Astrocyte of the hippocampus (primary cell): ENCODE data around the gene RPL36.
"Not testable (repeated sequence)": the region's sequence is repeated elsewhere in the genome, so short reads cannot be mapped to it uniquely, and the experiment has no call there.

ENCODE experiments used
- DNase-seq: peaks from one replicate; pipeline ENCODE4 v3.0.0; 2011; ENCODE audit warnings: low read depth, low spot score

The RPL36 gene

GRCh38 chr19:5690955-5691821, 1.1 kb downstream of the RPL36 start:
- DNase-seq: peak; percentile 68

- DNase-seq: no peak
Observed at GRCh38 chr19:5691822-5692722, 2.0 kb downstream of the RPL36 start.

GRCh38 chr19:5692723-5693194, 2.7 kb downstream of the RPL36 start:
- no peak for DNase-seq

GRCh38 chr19:5693195-5694166, 3.4 kb downstream of the RPL36 start:
- no peak for DNase-seq

GRCh38 chr19:5694167-5694955, 4.3 kb downstream of the RPL36 start:
- no peak for DNase-seq

GRCh38 chr19:5694956-5695648, 5.0 kb downstream of the RPL36 start:
- DNase-seq: no peak

- DNase-seq: no peak
Observed at GRCh38 chr19:5695649-5696195, 5.6 kb downstream of the RPL36 start.

GRCh38 chr19:5696196-5697021, 6.3 kb downstream of the RPL36 start:
- no peak for DNase-seq

GRCh38 chr19:5697022-5697889, 7.2 kb downstream of the RPL36 start:
- DNase-seq: no peak

GRCh38 chr19:5697890-5698634, 8.0 kb downstream of the RPL36 start:
- DNase-seq: no peak

GRCh38 chr19:5698635-5699422, 8.7 kb downstream of the RPL36 start:
- no peak for DNase-seq

- no peak for DNase-seq
Observed at GRCh38 chr19:5700455-5701092, 10.5 kb downstream of the RPL36 start.

GRCh38 chr19:5702053-5702410, 11.9 kb downstream of the RPL36 start:
- not testable (repeated sequence) for DNase-seq

- DNase-seq: no peak
Observed at GRCh38 chr19:5703819-5704818, 14.0 kb downstream of the RPL36 start.
